Smooth muscle cell of the coronary artery (primary cell): ENCODE measurements around the gene BLCAP. TPM values are rescaled to one million over a fixed set of nuclear protein-coding genes. Genes with fewer than 3 reads are reported as not detected.

Experiments used
- total RNA-seq: library from RNA; depleted of rRNA; stranded (reverse); fragments of >200 nt; gene quantifications from 2 replicates; pipeline ENCODE4 v1.2.3, GENCODE V29; 2014; ENCODE audit warnings: low replicate concordance

BLCAP gene, protein sequence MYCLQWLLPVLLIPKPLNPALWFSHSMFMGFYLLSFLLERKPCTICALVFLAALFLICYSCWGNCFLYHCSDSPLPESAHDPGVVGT
- total RNA-seq: 24.7 and 27.0 TPM in 2 replicates

DNA sequence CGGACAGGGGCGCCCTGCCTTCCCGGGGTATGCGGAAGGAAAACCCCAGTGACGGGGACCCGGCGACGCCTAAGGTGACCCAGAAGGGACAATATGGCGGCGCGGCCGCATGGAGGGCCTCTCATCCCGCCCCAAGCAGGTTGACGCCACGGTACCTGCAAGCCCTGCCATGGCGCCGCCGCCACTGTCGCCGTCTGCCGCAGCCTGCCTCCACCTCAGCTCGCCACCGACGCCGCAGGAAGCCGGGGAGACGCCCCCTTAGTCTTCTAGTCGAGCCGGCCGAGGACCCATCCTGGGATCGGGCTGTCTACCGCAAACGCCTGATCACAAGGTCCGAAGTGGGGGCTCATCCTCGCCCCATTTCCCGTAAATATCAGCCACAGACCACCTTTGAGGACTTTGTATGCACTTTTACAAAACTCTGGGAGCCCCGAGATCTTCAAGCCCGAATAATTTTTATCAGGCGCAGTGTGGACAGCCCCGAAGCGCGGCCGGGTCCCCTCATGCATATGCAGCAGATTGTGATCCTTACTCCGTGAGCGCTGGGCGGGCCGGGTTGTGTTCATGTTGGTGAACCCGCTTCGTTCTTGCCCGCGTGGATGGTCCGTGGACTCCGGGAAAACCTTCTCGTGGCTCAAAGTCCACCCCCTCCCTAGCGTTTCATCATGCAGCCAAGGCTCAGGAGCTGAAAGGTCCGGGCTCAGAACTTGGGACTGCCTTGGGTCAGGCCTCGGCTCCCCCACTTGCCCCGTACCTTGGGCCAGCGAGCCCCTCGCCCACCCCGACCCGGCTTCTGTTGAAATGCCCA, at the start of gene BLCAP:
Gene BLCAP (minus strand): TSS at position 239 of the 808 bp plus-strand sequence. CDS start 8,702 bp downstream, outside the sequence.

DNA sequence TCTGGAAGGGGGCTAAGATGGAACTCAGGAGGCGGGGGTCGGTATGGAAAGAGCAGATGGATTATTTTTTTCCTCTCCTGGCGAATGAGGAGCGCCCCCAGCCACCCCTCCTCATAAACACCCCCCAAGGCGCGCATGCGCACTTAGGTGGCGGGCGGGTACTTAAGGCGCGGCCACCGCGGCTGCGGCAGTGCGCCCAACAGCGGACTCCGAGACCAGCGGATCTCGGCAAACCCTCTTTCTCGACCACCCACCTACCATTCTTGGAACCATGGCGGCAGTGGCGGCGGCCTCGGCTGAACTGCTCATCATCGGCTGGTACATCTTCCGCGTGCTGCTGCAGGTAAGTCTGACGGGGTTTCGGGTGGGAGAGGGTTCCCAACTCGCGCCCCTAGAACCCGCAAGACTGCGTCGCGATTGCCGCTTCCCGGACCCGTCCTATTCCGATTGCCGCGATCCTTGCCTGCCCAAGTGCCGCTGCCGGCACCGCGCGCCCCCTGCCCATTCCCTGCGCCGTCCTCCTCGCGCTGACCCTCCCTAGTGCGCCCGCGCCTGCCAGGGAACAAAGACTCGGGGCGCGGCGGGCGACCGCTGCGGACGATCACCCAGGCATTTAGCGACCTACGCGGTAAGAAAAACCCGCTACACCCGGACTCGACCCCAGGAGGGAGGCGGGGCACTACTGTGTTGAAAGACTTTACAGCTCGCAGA, 6.5 kb downstream of the BLCAP start, which contains the start of gene NNAT:
Gene NNAT (plus strand): TSS at position 190 of the 711 bp plus-strand sequence. CDS start 82 bp downstream, at position 272.

Other genes with a start within 250 kb of the BLCAP start
- 15.8 and 18.9 TPM in 2 replicates for gene MANBAL, start 238.2 kb downstream of the BLCAP start, total RNA-seq
- gene SRC, start 181.7 kb downstream of the BLCAP start, total RNA-seq: 11.4 and 21.4 TPM in 2 replicates
- gene NNAT, start 6.6 kb downstream of the BLCAP start, total RNA-seq: 0.23 TPM in 1 of 2 replicates, not detected in the other
- 28.9 and 32.9 TPM in 2 replicates for gene CTNNBL1, start 166.2 kb upstream of the BLCAP start, total RNA-seq